AG10803 (cell line): ENCODE results near the gene PPARD.

Experiments used
- DNase-seq: peaks from one replicate; pipeline ENCODE4 v3.0.0; 2010; ENCODE audit warnings: low read depth
- H3K4me3 ChIP-seq: 2 replicates; pipeline ENCODE4 v1.5.1; 2011; ENCODE audit warnings: mild to moderate bottlenecking, low read length, control low read depth
- TF ChIP-seq, protein P1 (sequence below): conservative IDR thresholded peaks from 2 replicates; pipeline ENCODE4 v1.5.1; 2011; ENCODE audit warnings: mild to moderate bottlenecking, low read length, control low read depth, inconsistent platforms

Gene PPARD

DNA sequence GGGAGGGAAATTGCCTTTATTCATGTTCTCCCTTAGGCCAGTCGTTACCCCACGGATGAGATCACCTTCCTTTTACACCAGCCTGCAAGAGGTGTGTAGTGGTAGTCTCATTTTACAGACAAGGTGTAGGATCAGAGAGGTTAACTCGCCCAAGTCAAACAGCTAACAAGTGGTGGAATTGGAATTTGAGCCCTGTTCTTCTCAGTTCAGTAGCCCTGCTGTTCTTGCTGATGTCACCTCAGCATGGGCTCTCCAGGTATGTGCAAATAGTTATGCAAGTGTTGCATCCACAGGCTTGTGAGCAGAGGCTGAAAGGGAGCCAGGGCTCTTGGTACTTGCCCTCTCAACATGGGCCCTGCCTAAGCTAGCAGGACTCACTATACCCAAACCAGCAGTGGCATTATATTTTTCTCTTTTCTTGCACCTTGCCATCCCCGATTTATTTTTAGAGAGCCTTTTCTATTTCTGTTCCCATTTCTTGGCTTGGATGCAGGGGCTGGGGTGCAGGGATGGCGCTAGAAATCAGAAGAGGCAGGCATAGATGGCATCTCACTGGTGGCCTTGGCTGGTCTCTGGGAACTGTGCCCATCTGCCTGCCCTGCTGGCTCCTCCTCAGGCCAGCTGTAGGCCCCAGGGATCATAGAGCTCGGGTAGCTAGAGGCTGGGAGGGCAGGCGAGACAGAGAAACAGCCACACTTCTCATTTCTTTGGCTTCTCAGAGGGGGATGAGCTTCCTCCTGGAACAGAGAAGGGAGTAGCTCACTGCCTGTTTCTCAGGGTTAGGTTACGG is 18.2 kb downstream of the PPARD start:
- DNase-seq, result peak; percentile 56
- TF ChIP-seq, protein P1, sequence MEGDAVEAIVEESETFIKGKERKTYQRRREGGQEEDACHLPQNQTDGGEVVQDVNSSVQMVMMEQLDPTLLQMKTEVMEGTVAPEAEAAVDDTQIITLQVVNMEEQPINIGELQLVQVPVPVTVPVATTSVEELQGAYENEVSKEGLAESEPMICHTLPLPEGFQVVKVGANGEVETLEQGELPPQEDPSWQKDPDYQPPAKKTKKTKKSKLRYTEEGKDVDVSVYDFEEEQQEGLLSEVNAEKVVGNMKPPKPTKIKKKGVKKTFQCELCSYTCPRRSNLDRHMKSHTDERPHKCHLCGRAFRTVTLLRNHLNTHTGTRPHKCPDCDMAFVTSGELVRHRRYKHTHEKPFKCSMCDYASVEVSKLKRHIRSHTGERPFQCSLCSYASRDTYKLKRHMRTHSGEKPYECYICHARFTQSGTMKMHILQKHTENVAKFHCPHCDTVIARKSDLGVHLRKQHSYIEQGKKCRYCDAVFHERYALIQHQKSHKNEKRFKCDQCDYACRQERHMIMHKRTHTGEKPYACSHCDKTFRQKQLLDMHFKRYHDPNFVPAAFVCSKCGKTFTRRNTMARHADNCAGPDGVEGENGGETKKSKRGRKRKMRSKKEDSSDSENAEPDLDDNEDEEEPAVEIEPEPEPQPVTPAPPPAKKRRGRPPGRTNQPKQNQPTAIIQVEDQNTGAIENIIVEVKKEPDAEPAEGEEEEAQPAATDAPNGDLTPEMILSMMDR, result no peak
- no peak overlapping the region for H3K4me3 ChIP-seq

DNA sequence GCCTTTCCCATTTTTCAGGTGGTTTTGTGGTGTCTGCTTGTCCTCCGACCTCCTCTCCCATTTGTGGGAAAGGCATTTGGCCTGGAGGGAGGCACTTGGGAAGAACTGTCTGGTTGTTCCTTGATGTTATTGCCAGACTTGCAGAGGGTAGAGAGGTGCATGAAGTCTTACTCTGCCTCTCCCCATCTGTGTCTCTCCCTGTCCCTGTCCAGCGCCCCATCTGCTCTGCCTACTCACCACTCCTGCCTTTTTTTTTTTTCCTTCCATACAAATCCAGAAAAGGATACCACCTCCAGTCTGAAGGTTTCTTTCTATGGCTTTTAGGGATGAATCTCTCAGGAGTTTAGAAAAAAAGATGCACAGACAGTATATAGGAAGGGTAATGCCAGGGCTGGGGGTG is 19.8 kb downstream of the PPARD start:
- no peak for DNase-seq
- H3K4me3 ChIP-seq, result no peak overlapping the region

DNA sequence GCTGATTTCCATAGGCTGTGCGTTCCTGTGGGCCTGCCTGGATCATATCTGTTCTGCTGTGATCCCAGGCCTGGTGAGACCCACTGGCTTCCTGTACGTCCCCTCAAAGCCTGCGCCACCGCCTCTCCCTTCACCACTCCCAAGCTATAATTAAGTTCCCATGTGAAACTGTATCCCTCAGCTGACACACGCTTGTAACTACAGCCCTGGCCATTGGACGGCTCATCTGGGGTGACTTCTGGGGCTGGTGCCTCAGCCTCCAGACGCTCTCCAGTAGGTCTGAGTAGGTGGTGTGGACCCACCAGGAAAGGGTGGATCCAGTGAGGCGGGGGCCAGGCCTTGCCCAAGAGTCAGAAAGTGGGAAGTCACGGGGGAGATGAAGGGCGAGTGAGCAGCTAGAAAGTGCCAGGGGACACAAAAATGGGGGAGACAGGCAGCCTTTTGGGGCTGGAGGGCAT is 21.0 kb downstream of the PPARD start:
- H3K4me3 ChIP-seq, result no peak overlapping the region
- peak; percentile 65 for DNase-seq
- TF ChIP-seq, protein P1, result no peak

More for the DNA sequence above, 19.8 kb downstream of the PPARD start:
- TF ChIP-seq, protein P1, result no peak

DNA sequence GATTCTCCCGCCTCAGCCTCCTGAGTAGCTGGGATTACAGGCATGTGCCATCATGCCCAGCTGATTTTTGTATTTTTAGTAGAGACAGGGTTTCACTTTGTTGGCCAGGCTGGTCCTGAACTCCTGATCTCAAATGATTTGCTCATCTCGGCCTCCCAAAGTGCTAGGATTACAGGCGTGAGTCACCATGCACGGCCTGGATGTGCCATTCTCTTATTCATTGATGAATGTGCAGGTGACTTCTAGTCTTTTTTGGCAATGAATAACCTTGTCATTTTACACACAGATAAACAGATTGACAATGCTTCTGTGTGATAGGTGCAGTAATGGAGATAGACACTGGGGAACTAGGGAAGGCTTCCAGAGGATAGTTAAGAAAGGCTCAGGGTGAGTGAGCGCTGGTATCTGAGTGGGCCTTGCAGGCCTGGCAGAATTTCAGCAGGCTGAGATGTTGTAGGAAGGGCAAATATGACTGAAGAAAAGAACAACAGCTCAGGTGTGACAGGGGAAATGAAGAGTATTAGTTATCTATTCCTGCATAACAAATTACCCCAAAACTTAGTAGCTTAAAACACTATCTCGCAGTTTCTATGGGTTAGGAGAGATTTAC is 23.3 kb downstream of the PPARD start:
- TF ChIP-seq, protein P1, result no peak
- H3K4me3 ChIP-seq, result no peak overlapping the region
- DNase-seq, result no peak

DNA sequence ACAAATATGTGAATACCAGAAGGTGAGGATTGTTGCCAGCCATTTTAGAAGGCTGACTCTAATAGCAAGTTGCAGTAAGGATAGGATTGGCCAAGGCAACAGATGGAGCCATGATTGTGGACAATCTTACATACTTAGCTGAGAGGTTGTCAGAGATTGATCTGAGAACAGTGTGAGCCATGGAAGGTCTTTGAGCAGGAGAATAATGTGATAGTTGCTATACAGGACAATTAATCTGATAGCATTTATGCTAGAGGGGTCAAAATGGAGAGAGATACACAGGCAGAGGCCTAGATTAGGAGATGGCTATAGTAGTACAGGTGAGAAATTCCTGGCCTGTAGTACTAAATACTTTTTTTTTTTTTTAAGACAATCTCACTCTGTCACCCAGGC is 23.8 kb downstream of the PPARD start:
- no peak for DNase-seq
- H3K4me3 ChIP-seq, result no peak overlapping the region
- TF ChIP-seq, protein P1, result no peak

DNA sequence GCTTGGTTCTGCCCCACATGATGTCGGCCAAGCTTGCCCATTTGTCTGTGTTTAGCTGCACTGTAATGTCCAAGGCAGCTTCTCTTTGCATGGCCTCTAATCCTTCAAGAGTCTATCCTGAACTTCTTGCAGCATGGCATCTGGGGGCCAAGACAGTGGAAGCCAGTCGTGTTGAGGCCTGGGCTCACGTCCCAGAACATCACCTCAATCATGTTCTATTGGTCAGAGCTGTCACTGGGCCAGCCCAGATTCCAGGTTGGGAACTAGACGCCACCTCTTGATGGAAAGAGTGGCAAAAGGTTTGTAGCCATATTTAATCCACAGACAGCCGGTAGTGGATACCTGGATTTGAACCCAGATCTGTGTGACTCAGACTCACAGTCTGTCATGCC is 25.3 kb downstream of the PPARD start:
- DNase-seq, result no peak
- TF ChIP-seq, protein P1, result no peak
- H3K4me3 ChIP-seq, result no peak overlapping the region
